ENCODE measurements around the gene ZNF649. TPM values are rescaled to one million over a fixed set of nuclear protein-coding genes. Genes with fewer than 3 reads are reported as not detected.

ZNF649 gene
- total RNA-seq = 10 to 100 TPM in 5 of 6 donors, 1 to 10 TPM in 1; 6.3 to 37.7 (median 11.5) TPM

- 1% methylated on average over 37 to 41 of the region's 43 CpGs for WGBS, 2 donors
- Histone ChIP-seq H3K27ac (peak within 1 kb of the TSS; percentile 73 to 89 (median 84)), H3K9me3 (peaks cover 4 to 60% (median 23%) of the 10 kb centered on the region in 4 donors), H3K36me3 (peaks cover 4 to 13% (median 6%) of the 10 kb centered on the region in 4 donors), H3K4me1 (peaks cover 8 to 17% (median 9%) of the 10 kb centered on the region in 4 donors), H3K4me3 (peak within 1 kb of the TSS; percentile 60 to 86 (median 64)), H3K27me3 (no peaks in the 10 kb centered on the region)
- TF ChIP-seq EP300 (IDR thresholded peaks at IDR 0.05) (no peak), POLR2A (IDR thresholded peaks at IDR 0.05) (peak in 2 of 4 donors; percentile 36 to 39), POLR2AphosphoS5 (IDR thresholded peaks at IDR 0.05) (peak; percentile 67 to 70)
- DNase-seq (peak; percentile 83 to 93), ATAC-seq (ENCODE audit: low FRiP score in 2 of 2) (peak; percentile 98 to 100)
Observed at GRCh38 chr19:51904331-51905165, at the start of gene ZNF649. ZNF649 (minus strand) TSS chr19:51905017; CDS start chr19:51900107, 4,910 bp downstream.

GRCh38 chr19:51948975-51949374, 44.2 kb upstream of the ZNF649 start:
- H3K27me3 ChIP-seq = no peaks in the 10 kb centered on the region
- ATAC-seq (ENCODE audit: low FRiP score in 2 of 2) (no peak), DNase-seq (peak in 1 of 2 donors; percentile 25)
- no peaks in the 10 kb centered on the region for H3K4me1 ChIP-seq
- 5 to 21% methylated on average over 16 to 25 of the region's 25 CpGs for WGBS, 2 donors
- peaks cover 54 to 85% (median 80%) of the 10 kb centered on the region in 4 donors for H3K9me3 ChIP-seq
- H3K36me3 ChIP-seq = peaks cover 8 to 18% (median 15%) of the 10 kb centered on the region in 4 donors
- no peak for TF ChIP-seq POLR2A (IDR thresholded peaks at IDR 0.05)
- no peak for TF ChIP-seq POLR2AphosphoS5 (IDR thresholded peaks at IDR 0.05)
- no peak overlapping the region for H3K27ac ChIP-seq
- H3K4me3 ChIP-seq = peak overlapping the region in 2 of 4 donors; percentile 11 to 32

GRCh38 chr19:51946602-51947001, 41.8 kb upstream of the ZNF649 start:
- Histone ChIP-seq H3K27me3 (no peaks in the 10 kb centered on the region), H3K9me3 (peaks cover 76 to 95% (median 94%) of the 10 kb centered on the region in 4 donors), H3K36me3 (peaks cover 32 to 42% (median 38%) of the 10 kb centered on the region in 4 donors), H3K27ac (no peak overlapping the region), H3K4me1 (no peaks in the 10 kb centered on the region), H3K4me3 (no peak overlapping the region)
- ATAC-seq (ENCODE audit: low FRiP score in 2 of 2) (no peak), DNase-seq (no peak)
- TF ChIP-seq EP300 (IDR thresholded peaks at IDR 0.05) (no peak), POLR2AphosphoS5 (IDR thresholded peaks at IDR 0.05) (no peak), CTCF (IDR thresholded peaks at IDR 0.05) (no peak), POLR2A (IDR thresholded peaks at IDR 0.05) (no peak)
- WGBS, 2 donors = 87 to 96% methylated on average over 1 of the region's 1 CpG

GRCh38 chr19:51944798-51945552, 40.2 kb upstream of the ZNF649 start:
- ATAC-seq (ENCODE audit: low FRiP score in 2 of 2) = no peak
- TF ChIP-seq CTCF (IDR thresholded peaks at IDR 0.05) = no peak
- TF ChIP-seq POLR2A (IDR thresholded peaks at IDR 0.05) = no peak
- TF ChIP-seq EP300 (IDR thresholded peaks at IDR 0.05) = no peak
- TF ChIP-seq POLR2AphosphoS5 (IDR thresholded peaks at IDR 0.05) = no peak
- H3K27me3 ChIP-seq = no peaks in the 10 kb centered on the region
- H3K36me3 ChIP-seq = peaks cover 46 to 58% (median 55%) of the 10 kb centered on the region in 4 donors
- H3K27ac ChIP-seq = no peak overlapping the region
- no peaks in the 10 kb centered on the region for H3K4me1 ChIP-seq
- H3K4me3 ChIP-seq = no peak overlapping the region
- peaks cover 84 to 99% (median 97%) of the 10 kb centered on the region in 4 donors for H3K9me3 ChIP-seq
- 97 to 99% methylated on average over 7 of the region's 7 CpGs for WGBS, 2 donors
- DNase-seq = no peak

- DNase-seq (no peak), ATAC-seq (ENCODE audit: low FRiP score in 2 of 2) (no peak)
- Histone ChIP-seq H3K27me3 (no peaks in the 10 kb centered on the region), H3K4me1 (no peaks in the 10 kb centered on the region), H3K27ac (no peak overlapping the region), H3K4me3 (no peak overlapping the region), H3K9me3 (peaks cover 68 to 95% (median 94%) of the 10 kb centered on the region in 4 donors), H3K36me3 (peaks cover 61 to 100% (median 92%) of the 10 kb centered on the region in 4 donors)
- 96 to 97% methylated on average over 2 of the region's 2 CpGs for WGBS, 2 donors
- no peak for TF ChIP-seq POLR2A (IDR thresholded peaks at IDR 0.05)
- TF ChIP-seq CTCF (IDR thresholded peaks at IDR 0.05) = no peak
- no peak for TF ChIP-seq POLR2AphosphoS5 (IDR thresholded peaks at IDR 0.05)
- no peak for TF ChIP-seq EP300 (IDR thresholded peaks at IDR 0.05)
Observed at GRCh38 chr19:51938936-51939335, 34.1 kb upstream of the ZNF649 start.
